Neural cell (in vitro differentiated cells): ENCODE measurements around the gene ZNF407. TPM values are rescaled to one million over a fixed set of nuclear protein-coding genes. Genes with fewer than 3 reads are reported as not detected.

ENCODE experiments used
- H2AFZ ChIP-seq: fragments of 200-600, 300-800 bp; sonication (generic), shearing (Covaris generic); 2 replicates; pipeline ENCODE4 v1.6.0; 2014; ENCODE audit warnings: low read depth, mild to moderate bottlenecking, antibody characterized with exemption, low read length, moderate library complexity
- H3F3A ChIP-seq: fragments of 200-600 bp; shearing (Covaris generic); 2 replicates; pipeline ENCODE4 v1.6.1; 2016; ENCODE audit warnings: mild to moderate bottlenecking, moderate library complexity, mixed read lengths, antibody characterized with exemption, low read length; ENCODE audit not compliant: insufficient read depth, poor library complexity, severe bottlenecking
- H3K27ac ChIP-seq: fragments of 200-600, 300-800 bp; sonication (generic), shearing (Covaris generic); 2 replicates; pipeline ENCODE4 v1.5.1; 2014; ENCODE audit warnings: mild to moderate bottlenecking, low read length, moderate library complexity
- H3K27me3 ChIP-seq: fragments of 300-800, 200-600 bp; sonication (generic), shearing (Covaris generic); 2 replicates; pipeline ENCODE4 v1.6.0; 2014; ENCODE audit warnings: mild to moderate bottlenecking, low read depth, low read length, moderate library complexity; ENCODE audit not compliant: insufficient read depth
- H3K36me3 ChIP-seq: fragments of 300-800, 200-600 bp; sonication (generic), shearing (Covaris generic); 2 replicates; pipeline ENCODE4 v1.5.1; 2014; ENCODE audit warnings: mild to moderate bottlenecking, antibody characterized with exemption, low read length, moderate library complexity; ENCODE audit not compliant: insufficient read depth
- H3K4me2 ChIP-seq: fragments of 300-800, 200-600 bp; sonication (generic), shearing (Covaris generic); 2 replicates; pipeline ENCODE4 v1.6.0; 2014; ENCODE audit warnings: mild to moderate bottlenecking, low read length
- H3K4me3 ChIP-seq: fragments of 300-800, 200-600 bp; sonication (generic), shearing (Covaris generic); 2 replicates; pipeline ENCODE4 v1.5.1; 2014; ENCODE audit warnings: mild to moderate bottlenecking, low read length, moderate library complexity
- H3K79me2 ChIP-seq: fragments of 200-600 bp; shearing (Covaris generic); replicated peaks from 2 replicates; pipeline ENCODE4 v1.6.0; 2014; ENCODE audit warnings: mild to moderate bottlenecking, low read length, moderate library complexity; ENCODE audit not compliant: insufficient read depth
- H3K9ac ChIP-seq: fragments of 300-800, 200-600 bp; sonication (generic), shearing (Covaris generic); 2 replicates; pipeline ENCODE4 v1.6.1; 2016; ENCODE audit warnings: mild to moderate bottlenecking, low read length, mixed read lengths
- H3K9me2 ChIP-seq: fragments of 200-600 bp; shearing (Covaris generic); 2 replicates; pipeline ENCODE4 v1.6.1; 2016; ENCODE audit warnings: mild to moderate bottlenecking, low read length, mixed read lengths; ENCODE audit not compliant: insufficient read depth
- H3K9me3 ChIP-seq: fragments of 200-600, 300-800 bp; sonication (generic), shearing (Covaris generic); 2 replicates; pipeline ENCODE4 v1.6.1; 2016; ENCODE audit warnings: mild to moderate bottlenecking, mixed run types, low read length, moderate library complexity, mixed read lengths
- H4K20me1 ChIP-seq: fragments of 200-600 bp; shearing (Covaris generic); 2 replicates; pipeline ENCODE4 v1.6.1; 2016; ENCODE audit warnings: mild to moderate bottlenecking, mixed run types; ENCODE audit not compliant: insufficient read depth
- CTCF ChIP-seq: fragments of 450-650 bp; IDR thresholded peaks from 2 replicates; pipeline ENCODE4 v1.5.1; 2014; ENCODE audit warnings: antibody characterized with exemption, mild to moderate bottlenecking, moderate library complexity; ENCODE audit not compliant: poor library complexity, severe bottlenecking
- EP300 ChIP-seq: fragments of 450-650 bp; conservative IDR thresholded peaks from 2 replicates; pipeline ENCODE4 v1.6.1; 2014; ENCODE audit warnings: antibody characterized with exemption, mild to moderate bottlenecking, moderate library complexity; ENCODE audit not compliant: poor library complexity, severe bottlenecking
- EZH2 ChIP-seq: fragments of 200-600, 300-800 bp; shearing (Covaris generic), sonication (generic); IDR thresholded peaks from 2 replicates; pipeline ENCODE4 v1.6.1; 2014; ENCODE audit warnings: antibody characterized with exemption, low read length, borderline replicate concordance, mild to moderate bottlenecking; ENCODE audit not compliant: insufficient read depth, poor library complexity, severe bottlenecking
- MXI1 ChIP-seq: fragments of 450-650 bp; conservative IDR thresholded peaks from 2 replicates; pipeline ENCODE4 v1.6.1; 2014; ENCODE audit warnings: antibody characterized with exemption, mild to moderate bottlenecking; ENCODE audit not compliant: poor library complexity, severe bottlenecking
- POLR2AphosphoS5 ChIP-seq: IDR thresholded peaks from 2 replicates; pipeline ENCODE4 v1.6.1; 2012
- RAD21 ChIP-seq: fragments of 450-650 bp; conservative IDR thresholded peaks from 2 replicates; pipeline ENCODE4 v1.6.1; 2014; ENCODE audit warnings: antibody characterized with exemption, mild to moderate bottlenecking, moderate library complexity
- REST ChIP-seq: IDR thresholded peaks from 2 replicates; pipeline ENCODE4 v1.6.1; 2012; ENCODE audit warnings: borderline replicate concordance
- SMC3 ChIP-seq: fragments of 450-650 bp; conservative IDR thresholded peaks from 2 replicates; pipeline ENCODE4 v1.6.1; 2014; ENCODE audit warnings: antibody characterized with exemption, mild to moderate bottlenecking, moderate library complexity; ENCODE audit not compliant: poor library complexity
- TAF1 ChIP-seq: IDR thresholded peaks from 2 replicates; pipeline ENCODE4 v1.6.1; 2012; ENCODE audit warnings: low read depth
- polyA plus RNA-seq: library from polyadenylated mRNA; depleted of rRNA; stranded (reverse); fragments of >200 nt; gene quantifications from 2 replicates; pipeline ENCODE4 v1.2.3, GENCODE V29; 2014

Gene ZNF407
- polyA plus RNA-seq, 1 donor from 2014 or later = 2.9 TPM

DNA sequence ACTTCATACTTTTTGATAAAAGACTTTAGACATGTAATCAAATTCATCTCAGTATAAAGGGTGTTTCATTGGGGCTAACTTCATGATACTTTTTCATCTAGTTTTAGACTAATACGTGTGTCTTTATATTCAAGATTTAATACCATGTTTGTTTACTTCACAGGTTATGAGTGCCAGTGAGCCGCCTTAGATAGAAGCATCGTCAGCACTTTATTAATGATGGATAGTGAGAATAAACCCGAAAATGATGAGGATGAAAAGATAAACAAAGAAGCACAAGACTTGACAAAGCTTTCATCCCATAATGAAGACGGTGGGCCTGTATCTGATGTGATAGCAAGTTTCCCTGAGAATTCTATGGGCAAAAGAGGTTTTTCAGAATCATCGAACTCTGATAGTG is 33.1 kb downstream of the ZNF407 start:
- Histone ChIP-seq H2AFZ (no peak overlapping the region), H4K20me1 (no peaks in the 10 kb centered on the region), H3F3A (no peaks in the 10 kb centered on the region), H3K9me2 (no peaks in the 10 kb centered on the region), H3K9ac (no peak overlapping the region), H3K4me3 (no peak overlapping the region), H3K36me3 (no peaks in the 10 kb centered on the region), H3K79me2 (no peaks in the 10 kb centered on the region), H3K27ac (no peak overlapping the region), H3K9me3 (no peaks in the 10 kb centered on the region), H3K4me2 (no peak overlapping the region), H3K27me3 (no peaks in the 10 kb centered on the region)
- TF ChIP-seq CTCF (no peak), EZH2 (no peak), TAF1 (no peak), REST (no peak), RAD21 (no peak), EP300 (no peak), POLR2AphosphoS5 (no peak), MXI1 (no peak)

DNA sequence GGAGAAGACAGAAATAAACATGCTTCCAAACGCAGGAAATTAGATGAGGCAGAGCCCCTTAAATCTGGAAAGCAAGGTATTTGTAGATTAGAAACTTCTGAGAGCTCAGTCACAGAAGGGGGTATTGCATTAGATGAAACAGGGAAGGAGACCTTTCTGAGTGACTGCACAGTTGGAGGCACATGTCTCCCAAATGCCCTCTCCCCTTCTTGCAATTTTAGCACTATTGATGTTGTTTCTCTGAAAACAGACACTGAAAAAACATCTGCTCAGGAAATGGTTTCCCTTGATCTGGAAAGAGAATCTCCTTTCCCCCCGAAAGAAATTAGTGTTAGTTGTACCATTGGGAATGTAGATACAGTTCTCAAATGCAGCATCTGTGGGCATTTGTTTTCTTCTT is 33.5 kb downstream of the ZNF407 start:
- Histone ChIP-seq H4K20me1 (no peaks in the 10 kb centered on the region), H3K79me2 (no peaks in the 10 kb centered on the region), H3K4me2 (no peak overlapping the region), H3K36me3 (no peaks in the 10 kb centered on the region), H3K27me3 (no peaks in the 10 kb centered on the region), H3K4me3 (no peak overlapping the region), H3F3A (no peaks in the 10 kb centered on the region), H3K9ac (no peak overlapping the region), H2AFZ (no peak overlapping the region), H3K9me2 (no peaks in the 10 kb centered on the region), H3K9me3 (no peaks in the 10 kb centered on the region), H3K27ac (no peak overlapping the region)
- TF ChIP-seq EP300 (no peak), CTCF (no peak), POLR2AphosphoS5 (no peak), SMC3 (no peak), RAD21 (no peak), TAF1 (no peak), MXI1 (no peak), REST (no peak), EZH2 (no peak)
